Measurements from ENCODE around the gene SETD1A. TPM values are rescaled to one million over a fixed set of nuclear protein-coding genes. Genes with fewer than 3 reads are reported as not detected.

The SETD1A gene
- total RNA-seq, 1 experiment from 2014 or later = 15.8 TPM

- H3K27me3 Mint-ChIP-seq (ENCODE audit: insufficient read depth, unreplicated experiment) = no peaks in the 10 kb centered on the region
- peak within 1 kb of the TSS; percentile 94 for H3K4me3 Mint-ChIP-seq (ENCODE audit: unreplicated experiment)
- no peaks in the 10 kb centered on the region for H3K9me3 Mint-ChIP-seq (ENCODE audit: unreplicated experiment)
- no TSS peak for BruUV-seq (replicated peaks)
- H3K4me1 Mint-ChIP-seq (ENCODE audit: insufficient read depth, unreplicated experiment) = no peaks in the 10 kb centered on the region
- POLR2A ChIA-PET = interaction anchor here (0.7 to 2.9 kb wide), 22 partner anchors 8 to 510 kb away, joined by 3 to 34 read pairs (median 5); partner anchors contain the start of genes ARMC5, FUS, KAT8 and PRSS8
- TF ChIP-seq, protein P1, sequence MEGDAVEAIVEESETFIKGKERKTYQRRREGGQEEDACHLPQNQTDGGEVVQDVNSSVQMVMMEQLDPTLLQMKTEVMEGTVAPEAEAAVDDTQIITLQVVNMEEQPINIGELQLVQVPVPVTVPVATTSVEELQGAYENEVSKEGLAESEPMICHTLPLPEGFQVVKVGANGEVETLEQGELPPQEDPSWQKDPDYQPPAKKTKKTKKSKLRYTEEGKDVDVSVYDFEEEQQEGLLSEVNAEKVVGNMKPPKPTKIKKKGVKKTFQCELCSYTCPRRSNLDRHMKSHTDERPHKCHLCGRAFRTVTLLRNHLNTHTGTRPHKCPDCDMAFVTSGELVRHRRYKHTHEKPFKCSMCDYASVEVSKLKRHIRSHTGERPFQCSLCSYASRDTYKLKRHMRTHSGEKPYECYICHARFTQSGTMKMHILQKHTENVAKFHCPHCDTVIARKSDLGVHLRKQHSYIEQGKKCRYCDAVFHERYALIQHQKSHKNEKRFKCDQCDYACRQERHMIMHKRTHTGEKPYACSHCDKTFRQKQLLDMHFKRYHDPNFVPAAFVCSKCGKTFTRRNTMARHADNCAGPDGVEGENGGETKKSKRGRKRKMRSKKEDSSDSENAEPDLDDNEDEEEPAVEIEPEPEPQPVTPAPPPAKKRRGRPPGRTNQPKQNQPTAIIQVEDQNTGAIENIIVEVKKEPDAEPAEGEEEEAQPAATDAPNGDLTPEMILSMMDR (IDR thresholded peaks at IDR 0.05; ENCODE audit: unreplicated experiment) = no peak
- CTCF ChIA-PET = interaction anchor here (0.6 to 7.4 kb wide), 2 partner anchors 8 to 191 kb away, joined by 3 to 66 read pairs; no protein-coding TSS in a partner anchor
- intact Hi-C loops (cut with micrococcal nuclease) = loop anchor here (10.0 kb wide), 1 partner anchor 164 kb away; the partner anchor contains the start of gene ZNF629
- H3K36me3 Mint-ChIP-seq (ENCODE audit: insufficient read depth, unreplicated experiment) = peaks cover 39% of the 10 kb centered on the region
- H3K27ac Mint-ChIP-seq (ENCODE audit: low read depth, unreplicated experiment) = peak within 1 kb of the TSS; percentile 87
- peak; percentile 70 for DNase-seq (ENCODE audit: unreplicated experiment)
Measured at GRCh38 chr16:30948667-30949649, 8.6 kb upstream of the SETD1A start, which contains the start of gene ORAI3. TSS of gene ORAI3 (plus strand) at chr16:30949068. CDS start at chr16:30949290, 222 bp downstream.

- ChIA-PET POLR2A (interaction anchor here (0.5 to 2.9 kb wide), 30 partner anchors 8 to 954 kb away, joined by 3 to 34 read pairs (median 4); partner anchors contain the start of genes ARMC5, FUS, HIRIP3 and KAT8), CTCF (interaction anchor here (0.6 to 7.4 kb wide), 4 partner anchors 9 to 190 kb away, joined by 3 to 66 read pairs (median 4); no protein-coding TSS in a partner anchor)
- intact Hi-C loops (cut with micrococcal nuclease) = loop anchor here (10.0 kb wide), 1 partner anchor 165 kb away; the partner anchor contains the start of gene ZNF629
- peaks cover 37% of the 10 kb centered on the region for H3K36me3 Mint-ChIP-seq (ENCODE audit: insufficient read depth, unreplicated experiment)
- H3K4me1 Mint-ChIP-seq (ENCODE audit: insufficient read depth, unreplicated experiment) = no peaks in the 10 kb centered on the region
- DNase-seq (ENCODE audit: unreplicated experiment) = peak; percentile 97
- H3K4me3 Mint-ChIP-seq (ENCODE audit: unreplicated experiment) = peak overlapping the region; percentile 94
- peak overlapping the region; percentile 87 for H3K27ac Mint-ChIP-seq (ENCODE audit: low read depth, unreplicated experiment)
- no peaks in the 10 kb centered on the region for H3K9me3 Mint-ChIP-seq (ENCODE audit: unreplicated experiment)
- BruUV-seq (replicated peaks) = TSS peak; percentile 98
- H3K27me3 Mint-ChIP-seq (ENCODE audit: insufficient read depth, unreplicated experiment) = no peaks in the 10 kb centered on the region
- TF ChIP-seq, protein P1 (IDR thresholded peaks at IDR 0.05; ENCODE audit: unreplicated experiment) = no peak
Measured at GRCh38 chr16:30949650-30950515, 7.7 kb upstream of the SETD1A start.

GRCh38 chr16:30950516-30951065 is 7.0 kb upstream of the SETD1A start:
- peak overlapping the region; percentile 94 for H3K4me3 Mint-ChIP-seq (ENCODE audit: unreplicated experiment)
- peaks cover 30% of the 10 kb centered on the region for H3K36me3 Mint-ChIP-seq (ENCODE audit: insufficient read depth, unreplicated experiment)
- intact Hi-C loops (cut with micrococcal nuclease) = no loop called here
- no peaks in the 10 kb centered on the region for H3K27me3 Mint-ChIP-seq (ENCODE audit: insufficient read depth, unreplicated experiment)
- ChIA-PET POLR2A (interaction anchor here (0.6 to 2.9 kb wide), 19 partner anchors 9 to 509 kb away, joined by 3 to 34 read pairs (median 7); partner anchors contain the start of genes ARMC5, FUS, KAT8 and PRSS8), CTCF (interaction anchor here (1.0 to 7.4 kb wide), 3 partner anchors 10 to 33 kb away, joined by 3 to 66 read pairs (median 5); no protein-coding TSS in a partner anchor)
- no peak for DNase-seq (ENCODE audit: unreplicated experiment)
- peak overlapping the region; percentile 87 for H3K27ac Mint-ChIP-seq (ENCODE audit: low read depth, unreplicated experiment)
- no peaks in the 10 kb centered on the region for H3K9me3 Mint-ChIP-seq (ENCODE audit: unreplicated experiment)
- TF ChIP-seq, protein P1 (IDR thresholded peaks at IDR 0.05; ENCODE audit: unreplicated experiment) = no peak
- TSS peak; percentile 15 for BruUV-seq (replicated peaks)
- H3K4me1 Mint-ChIP-seq (ENCODE audit: insufficient read depth, unreplicated experiment) = no peaks in the 10 kb centered on the region

All from MCF 10A (cell line).